Cerebellar nuclear complex (tissue), 1 donor: ENCODE results near the gene RANBP17.
"Not testable (repeated sequence)": the region's sequence is repeated elsewhere in the genome, so short reads cannot be mapped to it uniquely, and the experiment has no call there.

Experiments
- DNase-seq, 2 experiments: peaks; one replicate each; lab custom pipeline; 2025; lab: John Stamatoyannopoulos, UW

Gene RANBP17

GRCh38 chr5:170861917-170862766 lies at the start of gene RANBP17:
Gene RANBP17, plus strand, starts transcription at chr5:170862018.
- DNase-seq: no peak

- no peak for DNase-seq
Measured at GRCh38 chr5:170813231-170813630, 48.6 kb upstream of the RANBP17 start.

- DNase-seq: no peak
Measured at GRCh38 chr5:170817195-170817594, 44.6 kb upstream of the RANBP17 start.

GRCh38 chr5:170818232-170818631 lies 43.6 kb upstream of the RANBP17 start:
- DNase-seq: no peak

GRCh38 chr5:170819824-170820223 lies 42.0 kb upstream of the RANBP17 start:
- no peak for DNase-seq

- no peak for DNase-seq
Measured at GRCh38 chr5:170821257-170821800, 40.5 kb upstream of the RANBP17 start.

GRCh38 chr5:170826117-170826516 lies 35.7 kb upstream of the RANBP17 start:
- DNase-seq: no peak

GRCh38 chr5:170832241-170832640 lies 29.6 kb upstream of the RANBP17 start:
- no peak for DNase-seq

GRCh38 chr5:170833981-170834380 lies 27.8 kb upstream of the RANBP17 start:
- not testable (repeated sequence) for DNase-seq

- no peak for DNase-seq
Measured at GRCh38 chr5:170836226-170836625, 25.6 kb upstream of the RANBP17 start.

- DNase-seq: no peak
Measured at GRCh38 chr5:170843870-170844269, 17.9 kb upstream of the RANBP17 start.

- no peak for DNase-seq
Measured at GRCh38 chr5:170844651-170845050, 17.2 kb upstream of the RANBP17 start.

GRCh38 chr5:170846416-170846815 lies 15.4 kb upstream of the RANBP17 start:
- no peak for DNase-seq

GRCh38 chr5:170846846-170847245 lies 15.0 kb upstream of the RANBP17 start:
- DNase-seq: no peak

- no peak for DNase-seq
Measured at GRCh38 chr5:170848033-170848432, 13.8 kb upstream of the RANBP17 start.

- DNase-seq: no peak
Measured at GRCh38 chr5:170849374-170849773, 12.4 kb upstream of the RANBP17 start.

- DNase-seq: no peak
Measured at GRCh38 chr5:170854566-170854965, 7.3 kb upstream of the RANBP17 start.

GRCh38 chr5:170857066-170857465 lies 4.8 kb upstream of the RANBP17 start:
- no peak for DNase-seq

GRCh38 chr5:170860415-170860814 lies 1.4 kb upstream of the RANBP17 start:
- DNase-seq: no peak

GRCh38 chr5:170860818-170861666 lies 776 bp upstream of the RANBP17 start:
- no peak for DNase-seq

- DNase-seq: no peak
Measured at GRCh38 chr5:170861667-170861916, 226 bp upstream of the RANBP17 start.

GRCh38 chr5:170863646-170864045 lies 1.8 kb downstream of the RANBP17 start:
- no peak for DNase-seq

GRCh38 chr5:170865622-170866021 lies 3.8 kb downstream of the RANBP17 start:
- DNase-seq: no peak
